ENCODE measurements around the gene PTPN1.

Gene PTPN1

DNA sequence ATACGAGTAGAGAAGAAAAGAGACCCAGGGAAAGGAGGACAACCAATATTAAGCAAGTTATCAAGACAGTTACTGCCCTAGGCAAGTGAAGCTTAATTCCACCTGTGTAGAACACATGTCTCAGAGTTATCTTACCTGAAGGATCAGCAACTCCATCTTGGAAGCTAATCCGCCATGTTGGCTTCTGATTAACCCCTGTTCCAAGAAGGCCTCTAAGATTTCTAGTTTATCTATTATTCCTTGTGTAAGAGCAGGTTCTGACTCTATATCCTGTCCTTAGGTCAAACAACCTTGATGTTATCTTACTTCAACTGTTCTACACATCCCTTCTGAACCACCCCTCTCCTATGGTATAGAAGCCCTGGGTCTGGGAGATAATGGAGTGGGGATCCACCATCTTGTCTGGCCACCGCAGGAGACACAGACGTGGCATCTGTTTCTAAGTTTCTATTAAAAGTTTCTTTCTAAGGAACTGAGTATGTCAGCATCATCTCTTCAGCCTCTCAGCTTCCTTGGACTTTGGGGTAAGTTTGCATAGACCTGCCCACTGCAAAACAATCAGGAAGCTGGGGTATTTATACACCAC, 27.7 kb upstream of the PTPN1 start:
- H2AFZ ChIP-seq (ENCODE audit: low read length), result no peak overlapping the region

DNA sequence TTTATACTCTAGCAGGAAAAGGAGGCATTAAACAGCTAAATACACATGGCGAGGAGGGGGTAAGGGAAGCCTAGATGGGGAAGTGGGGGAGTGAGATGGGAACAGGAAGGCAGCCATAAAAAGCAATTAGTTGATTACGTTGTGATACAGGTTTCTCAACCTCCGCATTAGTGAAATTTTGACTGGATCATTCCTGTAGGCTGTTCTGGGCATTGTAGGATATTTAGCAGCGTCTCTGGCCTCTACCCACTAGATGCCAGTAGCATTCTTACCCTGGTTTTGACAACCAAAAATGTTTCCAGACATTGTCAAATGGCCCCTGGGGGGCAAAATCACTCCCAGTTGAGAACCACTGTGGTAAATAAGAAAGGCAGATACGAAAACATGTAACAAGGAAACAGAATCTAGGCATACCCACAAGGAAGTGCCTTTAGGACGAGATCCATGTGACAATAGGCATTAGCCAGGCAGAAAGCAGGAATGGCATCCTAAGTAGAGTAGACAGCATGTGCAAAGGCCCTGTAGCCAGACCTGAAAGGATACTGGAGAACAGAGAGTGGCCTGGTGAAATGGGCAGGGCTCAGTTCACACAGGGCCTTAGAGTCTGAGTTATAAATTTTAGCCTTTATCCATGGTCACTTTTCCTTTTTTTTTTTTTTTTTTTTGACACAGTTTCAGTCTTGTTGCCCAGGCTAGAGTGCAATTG, 25.8 kb upstream of the PTPN1 start:
- H3K9me2 ChIP-seq (replicated peaks; ENCODE audit: low read depth, low read length), result no peaks in the 10 kb centered on the region
- H3F3A ChIP-seq (ENCODE audit: low read depth), result no peaks in the 10 kb centered on the region
- H4K20me1 ChIP-seq (ENCODE audit: insufficient read depth, low read length, poor library complexity, severe bottlenecking), result no peaks in the 10 kb centered on the region
- no peaks in the 10 kb centered on the region for H3K27me3 ChIP-seq (ENCODE audit: insufficient read depth, low read length, poor library complexity, severe bottlenecking)
- H2AFZ ChIP-seq (ENCODE audit: low read length), result peak overlapping the region; percentile 82; the same call in 1 of the 2 replicates
- TF ChIP-seq EZH2phosphoT487 (IDR thresholded peaks at IDR 0.05; ENCODE audit: borderline replicate concordance) (no peak), CTCF (conservative IDR thresholded peaks at IDR 0.05; ENCODE audit: low read length) (no peak; the same call in 1 of the 2 replicates)
- H3K79me2 ChIP-seq (ENCODE audit: insufficient read depth, low read length), result no peaks in the 10 kb centered on the region
- no peaks in the 10 kb centered on the region for H3K36me3 ChIP-seq (ENCODE audit: insufficient read depth, low read length)
- H3K4me1 ChIP-seq (ENCODE audit: insufficient read depth, low read length, poor library complexity, severe bottlenecking), result peaks cover 26% of the 10 kb centered on the region
- H3K9ac ChIP-seq (ENCODE audit: low read depth, low read length, poor library complexity, severe bottlenecking), result peak overlapping the region; percentile 70
- H3K4me3 ChIP-seq (ENCODE audit: low read length, poor library complexity, severe bottlenecking), result peak overlapping the region; percentile 74
- peak overlapping the region; percentile 65 for H3K4me2 ChIP-seq (ENCODE audit: low read depth, low read length, poor library complexity, severe bottlenecking)
- no peaks in the 10 kb centered on the region for H3K9me3 ChIP-seq (ENCODE audit: insufficient read depth, low read depth, low read length)

More for the DNA sequence above, 27.7 kb upstream of the PTPN1 start:
- Histone ChIP-seq H3K4me3 (ENCODE audit: low read length, poor library complexity, severe bottlenecking) (peak overlapping the region; percentile 74), H3K9ac (ENCODE audit: low read depth, low read length, poor library complexity, severe bottlenecking) (peak overlapping the region; percentile 70), H3K4me1 (ENCODE audit: insufficient read depth, low read length, poor library complexity, severe bottlenecking) (peaks cover 28% of the 10 kb centered on the region), H3K27me3 (ENCODE audit: insufficient read depth, low read length, poor library complexity, severe bottlenecking) (no peaks in the 10 kb centered on the region), H3K79me2 (ENCODE audit: insufficient read depth, low read length) (no peaks in the 10 kb centered on the region), H3K9me3 (ENCODE audit: insufficient read depth, low read depth, low read length) (no peaks in the 10 kb centered on the region), H3K9me2 (replicated peaks; ENCODE audit: low read depth, low read length) (no peaks in the 10 kb centered on the region), H4K20me1 (ENCODE audit: insufficient read depth, low read length, poor library complexity, severe bottlenecking) (no peaks in the 10 kb centered on the region), H3K4me2 (ENCODE audit: low read depth, low read length, poor library complexity, severe bottlenecking) (peak overlapping the region; percentile 65), H3F3A (ENCODE audit: low read depth) (no peaks in the 10 kb centered on the region), H3K36me3 (ENCODE audit: insufficient read depth, low read length) (no peaks in the 10 kb centered on the region)
- no peak for TF ChIP-seq CTCF (conservative IDR thresholded peaks at IDR 0.05; ENCODE audit: low read length)
- TF ChIP-seq EZH2phosphoT487 (IDR thresholded peaks at IDR 0.05; ENCODE audit: borderline replicate concordance), result no peak

DNA sequence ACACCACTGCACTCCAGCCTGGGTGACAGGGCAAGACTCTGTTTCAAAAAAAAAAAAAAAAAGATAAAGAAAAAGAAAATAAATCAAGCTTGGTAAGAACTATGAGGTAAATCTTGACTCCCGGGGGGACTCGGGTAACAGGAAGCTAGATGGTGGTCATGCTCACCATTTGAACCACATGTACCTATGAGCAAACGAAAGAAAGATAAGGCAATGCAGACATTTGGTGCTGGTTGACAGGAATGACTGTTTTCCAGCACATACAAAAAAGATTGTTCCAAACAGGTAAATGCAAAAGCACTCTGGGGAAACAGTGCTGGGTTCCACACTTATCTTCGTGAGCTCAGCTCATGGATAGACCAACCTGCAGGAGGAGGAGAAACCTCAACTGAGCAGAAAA, 22.8 kb upstream of the PTPN1 start:
- Histone ChIP-seq H3K9ac (ENCODE audit: low read depth, low read length, poor library complexity, severe bottlenecking) (no peak overlapping the region), H3K36me3 (ENCODE audit: insufficient read depth, low read length) (no peaks in the 10 kb centered on the region), H3K4me3 (ENCODE audit: low read length, poor library complexity, severe bottlenecking) (no peak overlapping the region), H3K27me3 (ENCODE audit: insufficient read depth, low read length, poor library complexity, severe bottlenecking) (no peaks in the 10 kb centered on the region), H3K9me3 (ENCODE audit: insufficient read depth, low read depth, low read length) (no peaks in the 10 kb centered on the region), H3K4me1 (ENCODE audit: insufficient read depth, low read length, poor library complexity, severe bottlenecking) (peaks cover 20% of the 10 kb centered on the region), H3K4me2 (ENCODE audit: low read depth, low read length, poor library complexity, severe bottlenecking) (no peak overlapping the region), H4K20me1 (ENCODE audit: insufficient read depth, low read length, poor library complexity, severe bottlenecking) (no peaks in the 10 kb centered on the region), H3K9me2 (replicated peaks; ENCODE audit: low read depth, low read length) (no peaks in the 10 kb centered on the region), H3F3A (ENCODE audit: low read depth) (no peaks in the 10 kb centered on the region), H2AFZ (ENCODE audit: low read length) (peak overlapping the region; percentile 50), H3K79me2 (ENCODE audit: insufficient read depth, low read length) (no peaks in the 10 kb centered on the region)
- TF ChIP-seq EZH2phosphoT487 (IDR thresholded peaks at IDR 0.05; ENCODE audit: borderline replicate concordance), result no peak
- no peak for TF ChIP-seq CTCF (conservative IDR thresholded peaks at IDR 0.05; ENCODE audit: low read length)
